Endothelial cell of umbilical vein (primary cell): Measurements from ENCODE around the gene OPN1SW. TPM values are rescaled to one million over a fixed set of nuclear protein-coding genes. Genes with fewer than 3 reads are reported as not detected.

Experiments
- BruUV-seq: library from RNA; stranded (reverse); fragments of 400-500 nt; replicated peaks from 2 replicates; lab custom pipeline; 2021; lab: Mats Ljungman, UMichigan
- CTCF ChIA-PET: fragments of 300-600, 350-600 bp; sonication (Branson Sonifier 250); formaldehyde crosslinking; loops from one replicate; lab custom pipeline; 2021; ENCODE audit warnings: antibody characterized with exemption, inconsistent platforms; lab: Charles Lee
- POLR2A ChIA-PET: fragments of 300-600, 350-600 bp; sonication (Branson Sonifier 250); formaldehyde crosslinking; loops from one replicate; lab custom pipeline; 2021; ENCODE audit warnings: antibody characterized with exemption, inconsistent platforms; lab: Charles Lee
- DNase-seq: peaks from one replicate; pipeline ENCODE4 v3.0.0-alpha.2; 2011; ENCODE audit warnings: low read depth, low spot score
- FAIRE-seq: peaks from 2 replicates; lab custom pipeline; 2011; peaks lifted over from hg19 to GRCh38; lab: Jason Lieb, UNC
- H2AFZ ChIP-seq: 2 replicates; pipeline ENCODE4 v1.6.0; 2012; ENCODE audit warnings: low read depth, low read length, control low read depth, inconsistent platforms
- H3K27ac ChIP-seq: 2 replicates; pipeline ENCODE4 v1.5.1; 2011; ENCODE audit warnings: low read depth, mild to moderate bottlenecking, control low read depth, low read length, moderate library complexity; ENCODE audit not compliant: insufficient read depth
- H3K27me3 ChIP-seq, 2 experiments: 2 replicates each; pipeline versions ENCODE4 v1.6.0 to v1.6.1; 2011; ENCODE audit warnings: low read length in 2 of 2, mixed read lengths in 1 of 2; ENCODE audit not compliant: control insufficient read depth in 2 of 2, insufficient read depth in 2 of 2
- H3K36me3 ChIP-seq, 2 experiments: 2 replicates in 1 of 2; 3 replicates in 1 of 2; pipeline ENCODE4 v1.5.1; 2011; ENCODE audit warnings: low read length in 2 of 2, mild to moderate bottlenecking in 1 of 2, moderate library complexity in 1 of 2; ENCODE audit not compliant: control insufficient read depth in 2 of 2, insufficient read depth in 2 of 2; ENCODE audit errors: extremely low read depth in 1 of 2
- H3K4me1 ChIP-seq: 3 replicates; pipeline ENCODE4 v1.5.1; 2011; ENCODE audit warnings: mild to moderate bottlenecking, low read length; ENCODE audit not compliant: control insufficient read depth, insufficient read depth; ENCODE audit errors: extremely low read depth
- H3K4me2 ChIP-seq: 2 replicates; pipeline ENCODE4 v1.6.1; 2011; ENCODE audit warnings: low read length, control low read depth, mixed read lengths; ENCODE audit not compliant: insufficient read depth
- H3K4me3 ChIP-seq, 3 experiments: fragments of 200-600 bp in 1 of 3; sonication (generic), shearing (Covaris generic) in 1 of 3; replicated peaks in 1 of 3; 2 replicates each; pipeline ENCODE4 v1.5.1; 2011 to 2016; ENCODE audit warnings: control low read depth in 3 of 3, low read length in 3 of 3, mild to moderate bottlenecking in 2 of 3, inconsistent platforms in 1 of 3, low read depth in 1 of 3, moderate library complexity in 1 of 3; ENCODE audit not compliant: insufficient read depth in 1 of 3
- H3K79me2 ChIP-seq: 2 replicates; pipeline ENCODE4 v1.6.0; 2012; ENCODE audit warnings: low read length, inconsistent platforms; ENCODE audit not compliant: control insufficient read depth, insufficient read depth
- H3K9ac ChIP-seq: replicated peaks from 2 replicates; pipeline ENCODE3; 2011; ENCODE audit warnings: low read length, control low read depth; ENCODE audit not compliant: insufficient read depth; ENCODE audit errors: extremely low read depth
- H3K9me1 ChIP-seq: replicated peaks from 3 replicates; pipeline ENCODE4 v1.6.0; 2011; ENCODE audit warnings: mild to moderate bottlenecking, low read length; ENCODE audit not compliant: control insufficient read depth, insufficient read depth; ENCODE audit errors: extremely low read depth
- H3K9me3 ChIP-seq: replicated peaks from 2 replicates; pipeline ENCODE4 v1.5.1; 2012; ENCODE audit warnings: low read length, inconsistent platforms; ENCODE audit not compliant: control insufficient read depth, insufficient read depth
- H4K20me1 ChIP-seq: replicated peaks from 2 replicates; pipeline ENCODE3; 2011; ENCODE audit warnings: mild to moderate bottlenecking, low read length; ENCODE audit not compliant: control insufficient read depth, insufficient read depth; ENCODE audit errors: extremely low read depth
- FOS ChIP-seq: IDR thresholded peaks from 2 replicates; pipeline ENCODE4 v1.6.1; 2011; ENCODE audit warnings: mild to moderate bottlenecking, low read length, moderate library complexity, borderline replicate concordance; ENCODE audit not compliant: insufficient read depth
- MAX ChIP-seq: IDR thresholded peaks from 2 replicates; pipeline ENCODE4 v1.6.1; 2011; ENCODE audit not compliant: insufficient read depth, insufficient read length
- POLR2A ChIP-seq: IDR thresholded peaks from 2 replicates; pipeline ENCODE4 v1.6.1; 2012; ENCODE audit warnings: low read depth, mild to moderate bottlenecking, control low read depth, low read length
- POLR2AphosphoS5 ChIP-seq: IDR thresholded peaks from 2 replicates; pipeline ENCODE4 v1.6.1; 2012; ENCODE audit warnings: low read depth, mild to moderate bottlenecking, control low read depth, low read length, moderate library complexity; ENCODE audit not compliant: insufficient read depth
- dilution Hi-C: fragments of 300-500 bp; cut with MboI; formaldehyde crosslinking; loops from one replicate; pipeline ENCODE4 v1.15.0; 2019; ENCODE audit warnings: low sequenced_read_pairs; ENCODE audit not compliant: extremely low pct_ligation_motif_present
- intact Hi-C: fragments of 100-400 bp; cut with micrococcal nuclease; formaldehyde crosslinking; loops from one replicate; pipeline ENCODE4 v1.10.0; 2022
- polyA plus RNA-seq, 4 experiments: library from polyadenylated mRNA; depleted of rRNA in 3 of 4; stranded (reverse) in 3 of 4; unstranded in 1 of 4; fragments of >200 nt; gene quantifications; 2 replicates each; pipeline versions ENCODE4 v1.2.1 to v1.2.3, GENCODE V29; 2011 to 2012; ENCODE audit warnings: missing spikeins in 1 of 4
- total RNA-seq: library from RNA; stranded (reverse); gene quantifications from 2 replicates; pipeline ENCODE4 v1.2.3, GENCODE V29; 2021

Gene OPN1SW
- total and polyA plus RNA-seq, 2 donors (not counting 3 experiments of a cell fraction or from before 2014, with no cell fraction given) = not detected

- TSS peak; percentile 51 for BruUV-seq
- Histone ChIP-seq H3K4me1 (peaks cover 33% of the 10 kb centered on the region), H2AFZ (peak within 1 kb of the TSS; percentile 31), H3K9me3 (no peaks in the 10 kb centered on the region), H3K36me3 (no peaks in the 10 kb centered on the region), H3K9me1 (no peaks in the 10 kb centered on the region), H4K20me1 (peaks cover 10% of the 10 kb centered on the region), H3K79me2 (peaks cover 51% of the 10 kb centered on the region), H3K27ac (peak within 1 kb of the TSS; percentile 85), H3K4me3 (peak within 1 kb of the TSS; percentile 55 to 95 (median 88)), H3K4me2 (peak within 1 kb of the TSS; percentile 91), H3K9ac (peak within 1 kb of the TSS; percentile 90), H3K27me3 (no peaks in the 10 kb centered on the region)
- POLR2A ChIA-PET = interaction anchor here (0.7 to 2.2 kb wide), 5 partner anchors 14 to 1061 kb away, joined by 4 to 7 read pairs (median 4); no protein-coding TSS in a partner anchor
- dilution Hi-C loops = no loop called here
- DNase-seq (peak; percentile 98), FAIRE-seq (peak; percentile 94)
- CTCF ChIA-PET = interaction anchor here (1.1 to 2.0 kb wide), 8 partner anchors 17 to 424 kb away, joined by 3 to 5 read pairs (median 4); partner anchors contain the start of genes ATP6V1F and GARIN1A
- TF ChIP-seq POLR2A (peak; percentile 97), POLR2AphosphoS5 (peak; percentile 95), FOS (peak; percentile 13), MAX (no peak)
- intact Hi-C loops = loop anchor here (1.0 kb wide), 1 partner anchor 90 kb away; no protein-coding TSS in a partner anchor
Observed at GRCh38 chr7:128739048-128739962, 36.3 kb downstream of the OPN1SW start, which contains the start of gene CALU. TSS of gene CALU (plus strand) at chr7:128739359. CDS start at chr7:128748584, 9,225 bp downstream.
